ENCODE measurements around the gene FOXF2. TPM values are rescaled to one million over a fixed set of nuclear protein-coding genes. Genes with fewer than 3 reads are reported as not detected.

The FOXF2 gene
- total RNA-seq, 2 donors from 2014 or later, result 0.11 TPM; not detected in 1

- peak; percentile 29 for DNase-seq
- Mint-ChIP-seq H3K4me3 (no peak overlapping the region), H3K36me3 (ENCODE audit: low read depth) (peaks cover 2% of the 10 kb centered on the region), H3K9me3 (peaks cover 16% of the 10 kb centered on the region), H3K27me3 (ENCODE audit: insufficient read depth) (peaks cover 12% of the 10 kb centered on the region), H3K27ac (no peak overlapping the region), H3K4me1 (peaks cover 5% of the 10 kb centered on the region)
- H3K36me3 ChIP-seq (ENCODE audit: control insufficient read depth, insufficient read depth, low read length), result no peaks in the 10 kb centered on the region
- no peaks in the 10 kb centered on the region for H3K9me3 ChIP-seq (ENCODE audit: control insufficient read depth, low read length)
- no peaks in the 10 kb centered on the region for H3K27me3 ChIP-seq (ENCODE audit: control insufficient read depth, insufficient read depth, low read length, poor library complexity, severe bottlenecking)
- WGBS, 2 experiments (ENCODE audit: insufficient coverage in 1 of 2, insufficient read length in 1 of 2), result 91 to 93% methylated on average over 6 of the region's 6 CpGs
- no peak overlapping the region for H3K9ac ChIP-seq (ENCODE audit: extremely low read depth, low read length, poor library complexity, severe bottlenecking)
- H3K27ac ChIP-seq (ENCODE audit: low read depth, low read length), result no peak overlapping the region
- no peak for TF ChIP-seq CTCF (conservative IDR thresholded peaks at IDR 0.05)
- H3K4me3 ChIP-seq (ENCODE audit: low read length), result no peak overlapping the region
- H3K4me1 ChIP-seq (ENCODE audit: control insufficient read depth, insufficient read depth, low read length), result no peaks in the 10 kb centered on the region
Measured at GRCh38 chr6:1435806-1436205, 46.4 kb downstream of the FOXF2 start.

- Mint-ChIP-seq H3K27me3 (ENCODE audit: insufficient read depth) (peaks cover 12% of the 10 kb centered on the region), H3K9me3 (peaks cover 17% of the 10 kb centered on the region), H3K27ac (no peak overlapping the region), H3K36me3 (ENCODE audit: low read depth) (peaks cover 2% of the 10 kb centered on the region), H3K4me1 (peaks cover 5% of the 10 kb centered on the region), H3K4me3 (no peak overlapping the region)
- no peak overlapping the region for H3K27ac ChIP-seq (ENCODE audit: low read depth, low read length)
- no peaks in the 10 kb centered on the region for H3K9me3 ChIP-seq (ENCODE audit: control insufficient read depth, low read length)
- no peak overlapping the region for H3K4me3 ChIP-seq (ENCODE audit: low read length)
- peak; percentile 93 for TF ChIP-seq CTCF (conservative IDR thresholded peaks at IDR 0.05)
- DNase-seq, result peak; percentile 81
- no peaks in the 10 kb centered on the region for H3K4me1 ChIP-seq (ENCODE audit: control insufficient read depth, insufficient read depth, low read length)
- H3K27me3 ChIP-seq (ENCODE audit: control insufficient read depth, insufficient read depth, low read length, poor library complexity, severe bottlenecking), result no peaks in the 10 kb centered on the region
- WGBS, 2 experiments (ENCODE audit: insufficient coverage in 1 of 2, insufficient read length in 1 of 2), result 48 to 58% methylated on average over 12 to 18 of the region's 18 CpGs
- H3K9ac ChIP-seq (ENCODE audit: extremely low read depth, low read length, poor library complexity, severe bottlenecking), result no peak overlapping the region
- no peaks in the 10 kb centered on the region for H3K36me3 ChIP-seq (ENCODE audit: control insufficient read depth, insufficient read depth, low read length)
Measured at GRCh38 chr6:1436334-1437306, 47.2 kb downstream of the FOXF2 start.

GRCh38 chr6:1437553-1438406 is 48.4 kb downstream of the FOXF2 start:
- TF ChIP-seq CTCF (conservative IDR thresholded peaks at IDR 0.05), result no peak
- Histone ChIP-seq H3K4me1 (ENCODE audit: control insufficient read depth, insufficient read depth, low read length) (no peaks in the 10 kb centered on the region), H3K27me3 (ENCODE audit: control insufficient read depth, insufficient read depth, low read length, poor library complexity, severe bottlenecking) (no peaks in the 10 kb centered on the region), H3K9ac (ENCODE audit: extremely low read depth, low read length, poor library complexity, severe bottlenecking) (no peak overlapping the region), H3K9me3 (ENCODE audit: control insufficient read depth, low read length) (no peaks in the 10 kb centered on the region), H3K36me3 (ENCODE audit: control insufficient read depth, insufficient read depth, low read length) (no peaks in the 10 kb centered on the region), H3K4me3 (ENCODE audit: low read length) (no peak overlapping the region), H3K27ac (ENCODE audit: low read depth, low read length) (no peak overlapping the region)
- no peak overlapping the region for H3K27ac Mint-ChIP-seq
- WGBS, 2 experiments (ENCODE audit: insufficient coverage in 1 of 2, insufficient read length in 1 of 2), result 83% methylated on average over 8 to 21 of the region's 21 CpGs
- H3K27me3 Mint-ChIP-seq (ENCODE audit: insufficient read depth), result peaks cover 12% of the 10 kb centered on the region
- DNase-seq, result peak; percentile 67
- no peak overlapping the region for H3K4me3 Mint-ChIP-seq
- H3K4me1 Mint-ChIP-seq, result peaks cover 5% of the 10 kb centered on the region
- H3K36me3 Mint-ChIP-seq (ENCODE audit: low read depth), result peaks cover 2% of the 10 kb centered on the region
- H3K9me3 Mint-ChIP-seq, result peaks cover 25% of the 10 kb centered on the region
